NCI-H69 (cell line): ENCODE data around the gene VDR.
A peak's percentile ranks its signal among the peaks of the same experiment; 100 is the strongest.

Experiments used
- DNase-seq: peaks from one replicate; lab custom pipeline; 2025; lab: John Stamatoyannopoulos, UW

Gene VDR

DNA sequence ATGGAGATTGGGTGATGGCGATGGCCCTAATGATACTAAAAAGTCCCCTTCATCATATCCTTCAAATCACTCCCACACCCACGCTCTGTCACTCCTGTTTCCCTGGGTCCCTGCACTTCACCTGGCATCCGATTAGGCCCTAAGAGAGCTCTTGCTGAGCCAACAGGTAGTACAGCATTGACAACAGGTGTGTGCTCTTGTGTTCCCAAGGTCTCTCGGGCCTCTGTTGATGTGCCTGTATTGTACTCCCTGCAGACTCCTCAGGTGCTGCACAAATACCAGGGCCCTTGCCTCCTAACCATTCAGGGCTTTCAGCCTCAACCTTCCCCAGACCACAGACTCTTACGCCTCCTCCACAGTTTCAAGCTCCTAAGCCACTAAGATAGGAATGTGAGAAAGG lies 25.8 kb upstream of the VDR start:
- DNase-seq = no peak

DNA sequence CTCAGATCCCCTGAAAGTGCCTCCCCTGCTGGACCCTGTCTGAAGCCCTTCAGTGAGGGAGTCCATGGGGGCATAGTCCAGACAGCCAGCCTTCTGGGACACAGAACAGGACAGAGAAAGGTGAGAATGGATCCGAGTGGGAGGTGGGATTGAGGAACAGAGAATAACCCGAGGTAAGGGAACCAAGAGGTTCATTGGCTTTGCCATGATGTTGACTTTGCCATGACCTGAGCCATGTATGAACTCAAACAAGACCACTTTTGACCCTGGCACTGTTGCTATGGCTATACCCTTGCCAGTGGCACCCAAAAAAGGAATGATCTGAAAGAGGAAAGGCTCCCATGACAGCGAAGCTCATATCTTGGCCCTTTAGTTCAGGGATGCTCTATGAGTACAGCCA lies 22.6 kb upstream of the VDR start:
- no peak for DNase-seq

DNA sequence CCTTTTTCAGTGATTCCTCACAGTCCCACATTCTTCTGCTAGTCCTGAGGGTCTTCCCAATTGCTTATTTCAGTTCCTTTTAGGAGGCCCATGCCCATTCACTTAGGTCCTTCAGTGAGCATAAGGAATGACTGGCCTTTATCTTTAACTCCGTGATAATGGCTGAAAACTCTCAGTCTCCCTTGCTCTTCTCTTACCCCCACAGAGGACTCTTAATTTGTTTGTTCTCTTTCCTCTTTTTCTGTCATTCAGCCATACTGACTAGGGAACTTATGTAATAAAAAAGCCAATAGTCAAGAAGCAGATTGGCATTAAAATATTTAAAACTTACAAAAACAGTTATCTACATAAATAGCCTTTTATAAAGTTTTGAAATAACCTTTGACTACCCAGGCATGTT lies 17.1 kb upstream of the VDR start:
- no peak for DNase-seq

DNA sequence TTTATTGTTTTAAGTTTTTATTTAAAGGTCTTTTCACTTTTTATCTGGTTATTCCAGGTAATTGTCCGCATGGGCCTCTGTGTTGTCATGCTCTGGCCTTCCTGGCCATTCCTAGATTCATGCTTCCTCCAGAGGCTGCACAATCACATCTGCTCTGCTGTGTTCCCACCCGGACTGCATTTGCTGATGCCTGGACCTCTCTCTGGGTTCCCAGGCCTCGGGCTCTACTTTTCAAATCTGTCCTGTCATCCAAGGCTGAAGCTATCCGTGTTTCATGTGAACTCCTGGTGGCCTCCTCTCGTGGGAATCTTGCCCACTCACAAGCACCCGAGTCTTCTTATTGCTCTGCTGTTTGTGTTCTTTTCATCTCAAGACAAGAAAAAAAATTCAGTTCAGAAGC lies 16.1 kb upstream of the VDR start:
- no peak for DNase-seq

DNA sequence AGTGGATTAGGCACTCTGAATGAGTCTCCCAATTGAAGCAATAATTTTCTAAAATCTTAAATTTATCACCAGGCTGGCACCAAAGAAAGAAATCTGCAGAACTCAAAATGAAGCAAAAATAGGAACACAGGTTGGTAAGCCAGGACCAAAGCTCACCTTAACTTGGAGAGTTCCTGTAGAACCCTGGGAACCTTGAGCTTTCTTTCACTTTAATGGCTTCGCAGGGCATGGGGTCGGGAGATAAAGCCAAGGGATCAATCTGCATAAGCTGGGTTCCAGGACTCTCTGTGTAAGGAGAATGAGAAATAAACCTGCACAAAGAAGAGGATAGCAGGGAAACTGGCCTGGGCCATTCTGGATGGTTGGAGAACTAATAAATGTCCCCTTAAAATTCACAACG lies 8.3 kb upstream of the VDR start:
- no peak for DNase-seq

DNA sequence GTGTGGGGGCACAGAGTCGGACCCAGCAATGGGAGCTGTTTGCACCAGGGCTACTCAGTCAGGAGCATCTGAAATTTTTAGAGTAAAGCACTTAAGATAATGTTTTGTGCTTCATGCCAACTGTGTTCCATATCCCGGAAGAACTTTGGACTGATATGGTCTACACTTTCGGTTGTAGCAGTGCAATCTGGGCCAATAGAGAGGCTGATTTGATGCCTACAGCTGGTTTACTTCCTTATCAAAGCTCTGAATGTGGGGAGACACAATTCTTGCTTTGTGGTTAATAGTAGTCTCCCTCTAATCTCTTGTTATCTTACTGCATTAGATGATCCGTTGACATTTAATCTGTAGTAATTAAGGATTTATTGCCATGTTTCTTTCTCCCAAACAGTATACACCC lies 7.8 kb upstream of the VDR start:
- no peak for DNase-seq

DNA sequence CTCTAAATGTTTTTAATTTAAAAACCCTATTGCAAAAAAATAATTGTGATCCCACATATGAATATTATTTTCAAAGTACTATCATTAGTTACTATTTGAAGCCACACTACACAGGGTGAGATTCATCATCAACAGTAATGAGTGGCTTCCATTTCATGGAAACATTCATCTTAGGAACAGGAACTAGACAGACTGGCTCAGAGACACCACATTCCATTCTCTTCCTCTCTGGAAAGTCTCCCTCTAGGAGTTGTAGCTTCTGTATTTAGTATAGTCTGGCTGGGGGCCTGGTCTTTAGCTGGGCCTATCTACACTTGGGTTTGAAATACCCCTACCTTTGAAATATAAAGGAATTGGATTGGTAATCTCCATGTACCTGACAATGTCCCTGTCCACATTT lies 6.2 kb upstream of the VDR start:
- no peak for DNase-seq

DNA sequence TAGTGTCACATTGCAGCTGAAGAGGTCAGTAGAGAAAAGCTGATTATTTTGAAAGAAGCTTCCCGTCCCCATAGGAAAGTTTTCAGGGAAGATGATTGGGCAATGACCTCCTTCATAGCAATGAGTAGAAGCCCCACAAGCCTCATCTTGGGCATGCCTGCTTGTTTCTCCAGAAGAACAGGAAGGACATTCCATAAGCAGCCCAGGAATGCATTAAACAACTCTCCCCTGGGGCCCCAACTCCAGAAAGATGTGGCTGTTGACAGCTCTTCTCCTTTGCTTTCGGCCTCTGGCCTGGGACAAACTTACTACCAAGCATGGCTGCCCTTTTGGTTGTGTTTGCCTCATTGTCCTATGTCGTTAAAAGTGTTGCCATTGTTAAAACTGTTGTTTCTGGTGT lies 5.7 kb upstream of the VDR start:
- DNase-seq = no peak

DNA sequence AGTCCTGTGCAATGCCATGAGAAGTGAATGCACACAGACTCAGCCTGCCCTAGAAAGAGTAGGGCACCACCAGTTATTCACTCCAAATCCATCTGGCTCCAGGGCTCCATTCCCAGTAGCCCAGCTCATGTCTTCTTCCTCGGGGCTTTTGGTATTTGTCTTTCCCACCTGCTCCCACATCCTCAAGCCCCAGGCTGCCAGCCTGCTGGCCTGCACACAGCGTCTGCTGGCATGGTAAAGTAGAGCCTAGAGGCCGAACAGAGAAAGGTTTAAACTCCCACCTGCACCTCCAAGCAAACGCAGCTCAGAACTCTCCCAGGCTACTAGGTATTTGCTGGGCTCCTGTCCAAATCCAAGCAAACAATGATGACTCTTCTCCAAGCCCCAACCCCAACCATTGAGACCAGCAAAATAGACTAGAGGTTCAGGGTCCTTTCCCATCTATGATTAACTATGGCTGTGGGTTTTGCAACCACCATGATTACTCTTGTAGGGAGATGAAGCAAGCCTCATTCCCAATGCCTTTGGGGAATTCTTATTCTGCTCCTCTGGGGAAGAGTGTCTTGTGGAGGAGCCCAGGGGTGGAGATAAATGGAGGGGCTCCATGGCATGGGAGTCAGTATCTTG lies 5.2 kb upstream of the VDR start:
- DNase-seq = no peak

DNA sequence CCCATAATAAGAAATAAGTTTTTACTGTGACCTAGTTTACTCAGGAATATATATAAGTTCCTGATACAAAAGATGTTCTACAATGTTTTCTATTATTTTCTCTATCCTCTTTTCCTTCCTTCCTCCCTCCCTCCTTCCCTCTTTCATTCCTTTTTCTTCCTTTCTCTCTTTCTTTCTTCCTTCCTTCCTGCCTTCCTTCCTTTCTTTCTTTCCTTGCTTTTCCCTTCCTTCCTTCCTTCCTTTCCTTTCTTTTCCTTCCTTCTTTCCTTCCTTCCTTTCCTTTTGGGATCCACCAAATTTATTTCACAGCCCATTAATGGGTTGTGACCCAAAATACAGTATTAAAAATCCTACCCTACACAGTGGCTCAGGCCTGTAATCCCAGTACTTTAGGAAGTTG lies 3.9 kb upstream of the VDR start:
- no peak for DNase-seq

DNA sequence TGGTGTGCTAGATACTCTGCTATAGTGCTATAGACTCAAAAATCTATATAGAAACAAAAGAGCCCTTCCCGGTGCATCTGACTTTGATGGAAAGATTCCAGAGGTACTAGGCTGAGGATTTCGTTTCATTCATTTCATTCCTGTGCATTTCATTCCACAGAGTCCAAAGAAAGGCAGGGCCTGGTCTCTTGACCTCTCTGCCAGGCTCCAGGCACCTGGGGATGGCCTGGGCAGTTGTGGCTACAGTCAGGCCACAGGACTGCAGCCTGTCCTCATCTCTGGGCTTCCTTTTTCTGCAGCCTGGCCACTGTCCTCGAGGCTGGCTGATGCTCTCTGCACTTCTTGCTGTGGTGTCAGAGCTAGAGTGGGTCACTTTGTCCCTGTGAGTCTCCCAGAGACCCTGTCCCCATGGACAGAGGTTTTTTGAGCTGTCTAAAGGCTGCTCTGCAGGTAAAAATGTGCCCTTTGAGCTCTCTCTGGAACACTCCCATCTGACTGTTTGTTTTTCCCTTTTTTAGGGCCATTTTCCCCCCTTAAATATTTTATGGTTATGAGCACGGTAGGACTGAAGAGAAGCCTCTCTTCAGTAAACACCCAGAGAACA lies 3.2 kb upstream of the VDR start:
- DNase-seq = no peak

DNA sequence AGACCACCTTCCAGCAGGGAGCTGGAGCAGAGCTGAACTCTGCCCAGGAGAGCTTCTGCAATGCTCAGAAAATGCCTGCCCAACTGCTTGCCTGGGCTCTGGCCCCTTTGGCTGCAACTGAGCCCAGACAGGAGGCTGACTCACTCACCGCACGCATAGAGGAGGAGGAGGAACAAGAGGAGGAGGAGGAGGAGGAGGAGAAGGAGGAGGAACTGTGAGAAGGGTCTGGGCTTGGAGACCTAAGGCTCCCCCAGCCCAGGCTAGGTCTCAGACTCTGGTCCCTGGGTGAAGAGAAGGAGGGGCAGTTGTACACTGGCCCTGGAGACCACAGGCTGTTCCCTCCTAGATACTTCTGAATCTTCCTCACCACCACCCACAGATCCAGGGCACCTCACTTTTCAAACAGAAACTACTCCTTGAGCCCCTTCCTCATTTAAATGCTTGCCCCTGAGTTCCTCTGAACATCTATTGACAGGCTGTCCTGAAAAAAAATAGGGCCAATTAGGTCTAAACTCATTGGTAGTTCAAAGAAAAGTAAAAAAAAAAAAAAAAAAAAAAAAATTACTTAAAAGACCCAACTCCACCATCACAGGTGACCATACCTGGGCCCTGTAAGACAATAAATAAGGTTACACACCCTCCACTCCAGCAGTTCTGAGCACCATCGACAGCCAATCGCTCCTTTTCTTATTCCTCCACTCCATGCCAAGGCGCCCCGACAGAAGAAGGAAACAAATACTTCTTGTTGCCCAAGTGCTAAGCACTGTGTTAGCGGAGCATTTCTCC lies 674 bp downstream of the VDR start:
- peak; percentile 53 for DNase-seq

DNA sequence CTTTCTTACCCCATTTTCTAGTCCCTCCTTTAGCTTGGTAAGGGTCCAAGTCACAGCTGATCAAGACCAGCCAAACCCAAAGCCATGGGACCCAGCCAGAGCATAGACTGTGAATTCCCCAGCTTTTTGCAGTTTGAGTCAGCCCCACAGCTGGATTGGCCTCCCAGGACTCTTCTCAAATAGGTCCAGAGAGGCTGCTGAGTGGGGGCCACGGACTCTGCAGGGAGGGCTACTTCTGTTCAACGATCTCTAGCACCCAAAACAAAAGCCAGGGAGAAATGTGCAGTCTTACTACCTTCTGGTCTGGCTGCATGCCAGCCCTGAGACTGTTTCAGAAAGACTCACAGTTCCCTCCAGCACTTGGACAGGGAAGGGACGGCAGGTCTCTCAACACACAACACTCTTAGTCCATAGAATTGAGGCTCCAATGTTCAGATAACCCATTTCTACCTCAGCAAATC lies 1.6 kb downstream of the VDR start:
- peak; percentile 43 for DNase-seq

DNA sequence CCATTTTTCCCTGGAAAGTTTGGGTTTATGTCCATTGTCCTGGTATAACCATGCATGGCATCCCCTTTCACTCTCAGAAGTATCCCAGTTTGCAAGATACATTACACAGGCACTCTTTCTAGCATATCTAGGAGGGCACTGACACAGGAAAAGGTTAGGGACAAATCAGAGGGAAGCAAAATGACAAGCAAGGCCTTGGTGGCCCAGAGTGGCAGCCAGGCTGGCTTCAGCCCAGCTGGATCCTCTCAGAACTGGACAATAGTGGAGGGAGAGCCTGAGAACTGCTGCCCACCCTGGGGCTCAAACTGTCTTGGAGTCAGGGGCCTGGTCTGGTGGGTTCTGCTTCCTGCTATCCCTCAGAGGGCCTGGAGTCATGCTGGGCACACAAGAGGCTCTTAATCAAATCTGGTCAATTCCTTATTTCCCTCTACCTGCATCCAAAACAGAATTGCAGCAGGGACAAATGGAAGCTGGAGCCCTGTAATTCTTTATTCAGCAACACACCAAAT lies 2.6 kb downstream of the VDR start:
- no peak for DNase-seq

DNA sequence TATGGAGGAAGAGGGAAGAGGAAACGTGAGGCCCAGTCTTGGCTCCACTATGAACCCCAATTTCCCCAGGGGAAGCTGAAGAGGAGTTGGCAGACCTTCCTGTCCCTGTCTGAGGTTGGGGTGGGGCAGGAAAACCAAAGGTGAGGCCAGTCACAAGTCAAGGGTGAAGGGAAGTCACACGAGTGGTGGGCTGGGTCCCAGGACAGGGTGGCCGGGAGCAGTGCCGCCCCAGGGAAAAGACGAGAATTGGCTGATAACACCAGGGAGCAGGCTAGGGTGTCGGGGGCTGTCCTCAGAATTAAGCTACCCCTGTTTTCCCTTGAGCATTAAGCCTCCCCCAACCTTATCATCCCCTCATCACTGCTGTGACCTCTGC lies 3.1 kb downstream of the VDR start:
- DNase-seq = no peak

DNA sequence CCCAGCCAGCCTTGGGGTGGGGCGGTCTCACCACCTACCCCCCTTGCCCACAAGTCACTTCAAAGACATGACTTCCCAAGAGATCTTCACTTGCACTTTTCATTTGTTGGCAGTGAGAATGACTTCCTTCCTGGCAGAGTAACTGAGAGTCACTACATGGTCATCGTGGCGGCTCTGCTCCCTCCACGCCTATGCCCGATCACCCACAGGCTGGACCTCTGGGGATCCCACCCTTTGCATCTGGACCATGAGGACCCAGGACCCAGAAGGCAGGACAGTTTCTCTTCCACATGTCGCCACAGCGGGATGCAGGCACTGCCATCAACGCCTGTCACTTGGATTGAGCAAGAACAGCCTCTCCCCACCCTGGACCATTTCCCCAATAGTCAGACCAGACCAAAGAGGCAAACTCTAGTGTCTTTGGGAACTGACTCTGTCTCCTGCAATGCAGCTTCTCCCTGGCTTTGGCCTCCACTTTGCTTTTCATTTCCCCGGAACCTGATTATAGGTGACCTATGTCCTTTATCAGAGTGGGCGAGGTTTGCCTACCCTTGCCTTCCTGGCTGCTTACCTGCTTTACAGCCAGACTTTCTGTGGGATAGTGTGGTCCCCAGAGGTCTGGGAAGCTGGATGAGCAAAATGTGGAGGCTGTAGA lies 3.6 kb downstream of the VDR start:
- no peak for DNase-seq

DNA sequence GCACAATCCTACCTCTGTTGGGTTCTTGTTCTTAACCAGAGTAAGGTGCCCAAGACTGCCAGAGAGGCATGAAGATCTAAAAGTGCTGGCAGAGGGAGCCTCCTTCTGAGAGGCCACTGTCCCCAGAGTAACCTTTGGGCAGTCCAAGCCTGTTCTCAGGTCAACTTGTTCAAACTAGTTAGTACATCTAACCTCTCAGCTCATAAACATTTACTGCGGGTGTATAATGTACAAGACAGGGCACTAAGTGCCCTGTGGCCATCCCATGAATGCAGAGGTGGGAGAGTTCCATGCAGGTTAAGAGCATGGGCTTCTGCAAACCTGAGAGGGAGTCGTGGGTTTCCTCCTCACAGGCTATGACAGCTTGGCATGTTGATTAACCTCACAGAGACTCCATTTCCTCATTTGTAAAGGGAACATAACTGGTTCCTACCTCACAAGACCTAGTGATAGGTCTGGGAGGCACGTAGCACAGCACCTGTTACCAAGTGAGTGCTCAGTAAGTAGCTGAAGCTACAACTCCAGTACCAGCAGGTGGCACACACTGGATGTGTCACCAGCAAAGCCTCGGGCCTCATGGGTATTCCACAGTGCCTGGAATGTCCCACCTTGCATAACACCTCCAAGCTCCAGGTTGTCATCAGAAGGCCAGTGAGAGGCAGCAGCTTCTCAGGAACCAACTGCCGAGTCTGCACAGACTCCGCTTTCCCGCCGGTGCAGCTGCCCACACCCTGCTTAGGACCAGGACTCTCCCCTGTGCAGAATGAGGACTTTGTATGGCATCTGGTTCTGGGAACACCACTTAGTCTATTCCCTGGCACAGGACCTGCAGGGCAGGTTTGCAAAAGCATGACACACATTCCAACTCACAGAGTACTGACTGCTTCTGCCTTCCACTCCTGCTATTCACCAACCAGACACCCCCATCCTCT lies 4.4 kb downstream of the VDR start:
- no peak for DNase-seq

DNA sequence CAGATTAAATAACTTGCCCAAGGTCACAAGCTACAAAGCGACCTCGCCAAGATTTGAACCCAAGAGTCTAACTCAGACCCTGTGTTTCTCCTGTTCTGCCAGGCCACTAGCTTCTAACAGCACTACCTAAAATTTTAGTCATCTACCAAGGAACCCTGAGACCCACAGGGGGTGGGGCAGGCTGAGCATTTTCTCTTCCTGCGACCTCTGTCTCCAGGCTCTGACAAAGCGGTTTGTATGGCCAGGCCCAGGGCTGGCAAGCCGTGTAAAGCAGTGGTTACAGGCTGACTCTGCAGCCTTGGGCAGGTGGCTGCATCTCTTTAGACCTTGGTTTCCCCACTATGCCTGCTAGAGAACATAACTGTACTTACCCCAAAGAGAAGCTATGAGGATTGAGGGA lies 5.3 kb downstream of the VDR start:
- no peak for DNase-seq

DNA sequence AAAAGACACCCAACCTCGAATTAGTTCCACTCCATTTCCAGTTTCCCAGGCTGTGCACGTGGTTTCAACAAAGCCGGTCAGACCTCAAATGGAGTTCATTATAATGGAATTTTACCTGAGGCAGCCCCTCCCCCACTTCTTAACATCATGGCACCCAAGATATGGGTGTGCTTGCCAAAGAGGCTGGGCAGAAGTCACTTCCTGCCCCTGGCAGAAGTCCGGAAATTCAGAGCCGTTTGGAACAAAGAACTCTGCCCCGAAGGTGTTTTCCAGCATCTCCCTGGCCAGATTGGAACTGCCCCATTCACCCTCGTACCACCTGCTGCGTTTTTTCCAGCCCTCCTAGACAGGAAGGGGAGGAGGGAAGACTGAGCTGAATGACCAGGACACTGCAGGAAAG lies 8.2 kb downstream of the VDR start:
- DNase-seq = peak; percentile 97

DNA sequence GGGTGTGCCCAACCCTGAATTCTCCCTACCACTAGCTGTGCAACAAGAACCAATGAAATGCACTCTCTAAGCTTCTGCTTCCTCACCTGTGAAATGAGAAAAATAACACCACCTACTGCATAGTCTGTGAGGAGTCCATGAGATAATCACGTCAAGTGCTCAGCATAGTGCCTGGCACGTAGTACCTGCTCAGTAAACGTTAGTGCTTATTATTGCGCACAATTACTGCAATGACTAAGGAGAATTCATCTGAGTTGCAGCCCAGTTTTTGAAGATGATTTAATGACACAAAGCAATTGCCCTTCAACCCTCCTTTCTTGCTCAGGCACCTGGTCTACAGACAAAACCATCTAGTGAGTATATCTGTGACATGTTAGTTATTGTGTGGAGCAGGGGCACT lies 8.8 kb downstream of the VDR start:
- DNase-seq = peak; percentile 56

DNA sequence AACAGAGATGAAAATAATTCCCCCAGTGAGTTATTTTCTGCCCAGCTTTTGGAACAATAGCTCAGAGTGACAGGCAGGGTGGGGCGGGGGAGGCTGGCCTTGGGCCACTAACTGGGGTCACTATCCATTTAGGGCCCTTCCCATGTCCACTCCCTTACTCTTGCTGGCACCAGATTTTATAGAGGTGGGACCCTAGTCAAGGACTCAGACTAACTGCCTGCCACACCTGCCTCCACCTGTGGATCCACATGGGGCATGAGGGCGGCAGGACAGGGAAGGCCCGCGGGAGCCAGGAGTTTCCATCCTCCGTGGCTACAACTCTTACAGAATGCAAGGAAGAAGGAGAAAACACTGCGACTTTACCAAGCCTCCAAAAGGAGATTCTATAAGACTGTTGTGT lies 10.1 kb downstream of the VDR start:
- DNase-seq = no peak

DNA sequence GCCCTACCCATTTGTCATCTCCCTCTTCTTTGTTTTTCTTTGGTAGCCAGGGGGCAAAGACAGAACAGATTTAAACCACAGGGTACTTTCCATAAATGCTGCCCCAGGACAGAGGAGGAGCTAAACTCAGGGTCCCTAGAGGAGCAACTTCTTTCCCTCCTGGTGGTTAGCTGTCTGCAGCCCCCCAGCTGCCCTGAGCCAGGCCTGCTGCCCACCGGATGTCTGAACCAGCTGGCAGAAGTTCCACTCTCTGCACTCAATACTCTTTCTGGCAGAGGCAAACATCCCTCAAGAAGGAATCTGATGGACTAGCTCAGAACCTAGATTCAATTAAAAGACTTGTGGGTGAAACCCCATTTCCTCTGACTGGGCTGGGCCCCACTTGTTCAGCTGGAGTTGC lies 10.7 kb downstream of the VDR start:
- no peak for DNase-seq
